Activated CD8-positive, alpha-beta T cell treated with anti-CD3 and anti-CD28 coated beads for 36 hours (primary cell): ENCODE results near the gene MMP28. TPM values are rescaled to one million over a fixed set of nuclear protein-coding genes. Genes with fewer than 3 reads are reported as not detected.

Source experiments
- ATAC-seq: fragments of 200-7000 bp; cut with Tn5 transposase; one replicate; pipeline ENCODE4 v1.10.0; 2021; ENCODE audit warnings: mild to moderate bottlenecking, moderate library complexity
- CTCF ChIA-PET: fragments of 350-600 bp; sonication (Branson Sonifier 250); formaldehyde crosslinking; loops from one replicate; lab custom pipeline; 2021; ENCODE audit warnings: antibody characterized with exemption; lab: Charles Lee
- POLR2A ChIA-PET: fragments of 350-600 bp; sonication (Branson Sonifier 250); formaldehyde crosslinking; loops from one replicate; lab custom pipeline; 2021; ENCODE audit warnings: antibody characterized with exemption; lab: Charles Lee
- DNase-seq: peaks from one replicate; pipeline ENCODE4 v3.0.0-alpha.2; 2020
- H3K27ac Mint-ChIP-seq: one replicate; pipeline ENCODE4 v1.8.0; 2021; ENCODE audit warnings: mild to moderate bottlenecking, mixed read lengths
- H3K27me3 Mint-ChIP-seq: one replicate; pipeline ENCODE4 v1.8.0; 2021; ENCODE audit warnings: mixed read lengths
- H3K36me3 Mint-ChIP-seq: one replicate; pipeline ENCODE4 v1.8.0; 2021; ENCODE audit warnings: low read depth, mixed read lengths
- H3K4me1 Mint-ChIP-seq: one replicate; pipeline ENCODE4 v1.8.0; 2021; ENCODE audit warnings: low read depth, mixed read lengths
- H3K4me3 Mint-ChIP-seq: one replicate; pipeline ENCODE4 v1.8.0; 2021; ENCODE audit warnings: mild to moderate bottlenecking, moderate library complexity, mixed read lengths
- H3K9me3 Mint-ChIP-seq: one replicate; pipeline ENCODE4 v1.8.0; 2021; ENCODE audit warnings: mixed read lengths
- intact Hi-C: fragments of 100-400 bp; cut with micrococcal nuclease; formaldehyde crosslinking; loops from one replicate; pipeline ENCODE4 v1.10.0; 2022
- total RNA-seq, 2 experiments: library from RNA; stranded (reverse); gene quantifications; one replicate each; pipeline ENCODE4 v1.2.3, GENCODE V29; 2021
- TF ChIP-seq, protein P1 (sequence below): fragments of 200-600 bp; IDR thresholded peaks from one replicate; pipeline ENCODE4 v1.8.0; 2022; ENCODE audit warnings: antibody characterized with exemption, mild to moderate bottlenecking

Gene MMP28
- total RNA-seq, 2 experiments from 2014 or later, result 0.41 TPM; not detected in 1

- Mint-ChIP-seq H3K4me1 (no peaks in the 10 kb centered on the region), H3K27me3 (no peaks in the 10 kb centered on the region), H3K4me3 (no peak overlapping the region), H3K9me3 (no peaks in the 10 kb centered on the region), H3K36me3 (peaks cover 14% of the 10 kb centered on the region), H3K27ac (no peak overlapping the region)
- TF ChIP-seq, protein P1, sequence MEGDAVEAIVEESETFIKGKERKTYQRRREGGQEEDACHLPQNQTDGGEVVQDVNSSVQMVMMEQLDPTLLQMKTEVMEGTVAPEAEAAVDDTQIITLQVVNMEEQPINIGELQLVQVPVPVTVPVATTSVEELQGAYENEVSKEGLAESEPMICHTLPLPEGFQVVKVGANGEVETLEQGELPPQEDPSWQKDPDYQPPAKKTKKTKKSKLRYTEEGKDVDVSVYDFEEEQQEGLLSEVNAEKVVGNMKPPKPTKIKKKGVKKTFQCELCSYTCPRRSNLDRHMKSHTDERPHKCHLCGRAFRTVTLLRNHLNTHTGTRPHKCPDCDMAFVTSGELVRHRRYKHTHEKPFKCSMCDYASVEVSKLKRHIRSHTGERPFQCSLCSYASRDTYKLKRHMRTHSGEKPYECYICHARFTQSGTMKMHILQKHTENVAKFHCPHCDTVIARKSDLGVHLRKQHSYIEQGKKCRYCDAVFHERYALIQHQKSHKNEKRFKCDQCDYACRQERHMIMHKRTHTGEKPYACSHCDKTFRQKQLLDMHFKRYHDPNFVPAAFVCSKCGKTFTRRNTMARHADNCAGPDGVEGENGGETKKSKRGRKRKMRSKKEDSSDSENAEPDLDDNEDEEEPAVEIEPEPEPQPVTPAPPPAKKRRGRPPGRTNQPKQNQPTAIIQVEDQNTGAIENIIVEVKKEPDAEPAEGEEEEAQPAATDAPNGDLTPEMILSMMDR, result no peak
- POLR2A ChIA-PET, result interaction anchor here (1.2 kb wide), 1 partner anchor 12 kb away, joined by 3 read pairs; no protein-coding TSS in a partner anchor
- ATAC-seq (no peak), DNase-seq (no peak)
- intact Hi-C loops, result no loop called here
- CTCF ChIA-PET, result interaction anchor here (0.7 to 1.0 kb wide), 4 partner anchors 13 to 552 kb away, joined by 4 read pairs; no protein-coding TSS in a partner anchor
Measured at GRCh38 chr17:35717475-35717874, 78.0 kb downstream of the MMP28 start.

GRCh38 chr17:35716897-35717465, 78.5 kb downstream of the MMP28 start:
- H3K9me3 Mint-ChIP-seq, result no peaks in the 10 kb centered on the region
- TF ChIP-seq, protein P1, result no peak
- H3K27ac Mint-ChIP-seq, result no peak overlapping the region
- no peak for ATAC-seq
- no peaks in the 10 kb centered on the region for H3K4me1 Mint-ChIP-seq
- DNase-seq, result no peak
- POLR2A ChIA-PET, result no interaction called here
- intact Hi-C loops, result no loop called here
- peaks cover 14% of the 10 kb centered on the region for H3K36me3 Mint-ChIP-seq
- CTCF ChIA-PET, result interaction anchor here (1.0 to 1.4 kb wide), 3 partner anchors 29 to 41 kb away, joined by 3 to 4 read pairs (median 3); no protein-coding TSS in a partner anchor
- no peaks in the 10 kb centered on the region for H3K27me3 Mint-ChIP-seq
- no peak overlapping the region for H3K4me3 Mint-ChIP-seq

GRCh38 chr17:35716173-35716572, 79.3 kb downstream of the MMP28 start:
- no peak overlapping the region for H3K27ac Mint-ChIP-seq
- no peak overlapping the region for H3K4me3 Mint-ChIP-seq
- peaks cover 16% of the 10 kb centered on the region for H3K36me3 Mint-ChIP-seq
- H3K4me1 Mint-ChIP-seq, result peaks cover 2% of the 10 kb centered on the region
- intact Hi-C loops, result no loop called here
- no peak for DNase-seq
- no peak for ATAC-seq
- ChIA-PET POLR2A (interaction anchor here (1.0 kb wide), 1 partner anchor 11 kb away, joined by 3 read pairs; no protein-coding TSS in a partner anchor), CTCF (interaction anchor here (1.3 to 1.4 kb wide), 2 partner anchors 32 to 42 kb away, joined by 3 read pairs; no protein-coding TSS in a partner anchor)
- no peaks in the 10 kb centered on the region for H3K9me3 Mint-ChIP-seq
- TF ChIP-seq, protein P1, result no peak
- no peaks in the 10 kb centered on the region for H3K27me3 Mint-ChIP-seq

Other genes starting within 250 kb of the MMP28 start
- gene SLFN14, start 234.8 kb downstream of the MMP28 start, total RNA-seq, result under 1 TPM in 1 of 2 experiments, not detected in 1; 0.11 TPM
- gene PEX12, start 217.1 kb downstream of the MMP28 start, total RNA-seq, result 1 to 10 TPM; 5.1 to 5.6 TPM
- gene AP2B1, start 208.3 kb downstream of the MMP28 start, total RNA-seq, result 100 to 1,000 TPM; 157 to 161 TPM
- gene RASL10B, start 64.0 kb downstream of the MMP28 start, total RNA-seq, result 1 to 10 TPM; 1.9 to 2.3 TPM
- under 1 TPM; 0.27 to 0.34 TPM for gene GAS2L2, start 42.4 kb downstream of the MMP28 start, total RNA-seq
- not detected for gene C17orf50, start 34.8 kb downstream of the MMP28 start, total RNA-seq
- gene TAF15, start 13.8 kb upstream of the MMP28 start, total RNA-seq, result 100 to 1,000 TPM; 309 to 319 TPM
- under 1 TPM; 0.38 to 0.70 TPM for gene HEATR9, start 73.2 kb upstream of the MMP28 start, total RNA-seq
- 100 to 1,000 TPM; 156 to 158 TPM for gene CCL5, start 84.7 kb upstream of the MMP28 start, total RNA-seq
- gene RDM1, start 135.1 kb upstream of the MMP28 start, total RNA-seq, result 10 to 100 TPM; 12.6 to 16.0 TPM
- not detected for gene LYZL6, start 148.1 kb upstream of the MMP28 start, total RNA-seq
- not detected for gene CCL16, start 185.9 kb upstream of the MMP28 start, total RNA-seq
- gene CCL14, start 191.1 kb upstream of the MMP28 start, total RNA-seq, result not detected
- gene CCL15, start 205.9 kb upstream of the MMP28 start, total RNA-seq, result not detected
- gene CCL23, start 222.3 kb upstream of the MMP28 start, total RNA-seq, result not detected